Measurements from ENCODE around the gene IFNA2.
A peak's percentile ranks its signal among the peaks of the same experiment; 100 is the strongest.

IFNA2 gene

DNA sequence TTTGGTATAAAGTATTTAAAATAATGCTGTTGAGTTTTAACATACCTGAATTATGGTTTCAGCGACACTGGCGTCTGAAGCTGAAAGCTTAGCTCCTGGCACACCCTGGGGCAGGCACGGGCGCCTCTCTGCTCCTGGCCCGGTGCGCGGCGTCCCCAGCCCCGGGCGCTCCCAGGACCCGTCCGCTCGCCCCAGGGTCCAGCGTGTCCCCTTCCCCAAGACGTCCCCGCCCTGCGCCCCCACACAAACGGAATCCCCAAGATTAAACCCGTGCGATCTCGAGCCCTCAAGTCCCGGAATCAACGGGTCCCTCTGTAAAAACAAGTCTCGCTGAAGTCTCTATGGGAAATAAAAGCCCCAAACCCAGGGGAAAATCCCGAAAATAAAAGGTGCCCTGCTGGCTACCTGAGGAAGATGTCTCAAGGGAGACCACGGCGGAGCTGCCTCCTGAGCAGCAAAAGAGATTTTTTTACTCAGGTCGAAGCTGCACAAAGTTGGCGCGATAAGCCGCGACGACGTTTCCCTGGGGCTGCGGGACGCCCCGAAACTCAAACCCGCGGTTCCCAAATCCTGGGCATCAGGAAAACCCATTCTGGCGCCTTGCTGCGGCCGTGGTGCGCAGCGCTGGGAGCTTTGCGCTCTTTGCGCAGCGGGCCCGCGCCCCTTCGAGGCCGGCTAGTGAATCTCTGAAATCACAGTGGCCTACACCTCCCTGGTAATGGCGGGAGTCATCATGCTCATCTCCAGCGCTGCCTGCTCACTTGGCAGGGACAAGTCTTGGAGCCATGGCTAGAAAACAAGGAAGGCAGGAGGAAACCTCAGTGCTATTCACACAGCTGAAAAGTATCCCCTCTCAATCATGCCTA is 17.4 kb upstream of the IFNA2 start:
- no peak overlapping the region for H3K4me3 ChIP-seq (ENCODE audit: low read depth, low read length)
- TF ChIP-seq, protein P1, sequence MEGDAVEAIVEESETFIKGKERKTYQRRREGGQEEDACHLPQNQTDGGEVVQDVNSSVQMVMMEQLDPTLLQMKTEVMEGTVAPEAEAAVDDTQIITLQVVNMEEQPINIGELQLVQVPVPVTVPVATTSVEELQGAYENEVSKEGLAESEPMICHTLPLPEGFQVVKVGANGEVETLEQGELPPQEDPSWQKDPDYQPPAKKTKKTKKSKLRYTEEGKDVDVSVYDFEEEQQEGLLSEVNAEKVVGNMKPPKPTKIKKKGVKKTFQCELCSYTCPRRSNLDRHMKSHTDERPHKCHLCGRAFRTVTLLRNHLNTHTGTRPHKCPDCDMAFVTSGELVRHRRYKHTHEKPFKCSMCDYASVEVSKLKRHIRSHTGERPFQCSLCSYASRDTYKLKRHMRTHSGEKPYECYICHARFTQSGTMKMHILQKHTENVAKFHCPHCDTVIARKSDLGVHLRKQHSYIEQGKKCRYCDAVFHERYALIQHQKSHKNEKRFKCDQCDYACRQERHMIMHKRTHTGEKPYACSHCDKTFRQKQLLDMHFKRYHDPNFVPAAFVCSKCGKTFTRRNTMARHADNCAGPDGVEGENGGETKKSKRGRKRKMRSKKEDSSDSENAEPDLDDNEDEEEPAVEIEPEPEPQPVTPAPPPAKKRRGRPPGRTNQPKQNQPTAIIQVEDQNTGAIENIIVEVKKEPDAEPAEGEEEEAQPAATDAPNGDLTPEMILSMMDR (IDR thresholded peaks at IDR 0.05; ENCODE audit: low read depth, low read length) = no peak

DNA sequence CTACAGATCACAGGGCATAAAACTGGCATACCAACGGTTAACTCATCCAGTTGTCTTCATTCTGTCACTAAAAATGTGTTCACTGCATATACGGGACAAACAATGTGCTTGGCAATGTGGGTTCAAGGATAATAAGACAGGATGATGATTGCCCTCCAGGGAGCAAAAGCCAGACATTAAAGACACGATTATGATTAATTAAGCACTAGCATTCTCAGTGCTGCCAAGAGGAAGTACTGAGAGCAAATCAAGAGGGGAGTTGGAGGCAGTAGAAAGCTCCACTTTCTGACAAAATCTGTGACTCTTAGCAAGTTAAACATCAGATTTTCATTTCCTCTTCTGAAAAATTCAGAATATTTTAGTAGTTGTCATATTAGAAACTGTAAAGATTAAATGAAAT is 14.8 kb upstream of the IFNA2 start:
- TF ChIP-seq, protein P1 (IDR thresholded peaks at IDR 0.05; ENCODE audit: low read depth, low read length) = no peak
- H3K4me3 ChIP-seq (ENCODE audit: low read depth, low read length) = no peak overlapping the region

DNA sequence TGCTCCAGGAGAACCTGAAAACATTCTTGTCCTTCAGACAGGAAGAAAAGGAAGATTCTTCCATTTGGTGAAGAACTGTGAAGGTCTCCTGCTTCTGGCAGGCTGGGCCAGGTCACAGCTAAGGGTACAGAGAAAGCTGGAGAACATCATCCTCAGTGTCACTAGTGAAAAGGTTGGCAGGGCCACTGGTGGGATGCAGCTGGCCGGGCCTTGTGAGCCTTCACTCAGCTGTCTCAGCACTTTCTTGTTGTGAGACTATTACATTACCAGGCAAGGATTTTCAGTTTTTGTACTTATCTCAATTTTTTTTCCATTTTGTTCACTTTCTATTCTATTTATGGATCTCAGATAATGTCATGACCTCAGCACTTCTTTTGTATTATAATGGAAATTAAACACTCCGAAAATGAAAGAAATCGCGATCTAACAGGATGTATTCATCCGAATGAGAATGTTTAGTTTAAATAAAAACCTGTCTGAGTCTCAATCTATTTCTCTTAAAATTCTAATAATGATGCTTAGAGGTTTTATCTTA is 13.8 kb upstream of the IFNA2 start:
- H3K4me3 ChIP-seq (ENCODE audit: low read depth, low read length) = no peak overlapping the region
- TF ChIP-seq, protein P1 (IDR thresholded peaks at IDR 0.05; ENCODE audit: low read depth, low read length) = no peak

DNA sequence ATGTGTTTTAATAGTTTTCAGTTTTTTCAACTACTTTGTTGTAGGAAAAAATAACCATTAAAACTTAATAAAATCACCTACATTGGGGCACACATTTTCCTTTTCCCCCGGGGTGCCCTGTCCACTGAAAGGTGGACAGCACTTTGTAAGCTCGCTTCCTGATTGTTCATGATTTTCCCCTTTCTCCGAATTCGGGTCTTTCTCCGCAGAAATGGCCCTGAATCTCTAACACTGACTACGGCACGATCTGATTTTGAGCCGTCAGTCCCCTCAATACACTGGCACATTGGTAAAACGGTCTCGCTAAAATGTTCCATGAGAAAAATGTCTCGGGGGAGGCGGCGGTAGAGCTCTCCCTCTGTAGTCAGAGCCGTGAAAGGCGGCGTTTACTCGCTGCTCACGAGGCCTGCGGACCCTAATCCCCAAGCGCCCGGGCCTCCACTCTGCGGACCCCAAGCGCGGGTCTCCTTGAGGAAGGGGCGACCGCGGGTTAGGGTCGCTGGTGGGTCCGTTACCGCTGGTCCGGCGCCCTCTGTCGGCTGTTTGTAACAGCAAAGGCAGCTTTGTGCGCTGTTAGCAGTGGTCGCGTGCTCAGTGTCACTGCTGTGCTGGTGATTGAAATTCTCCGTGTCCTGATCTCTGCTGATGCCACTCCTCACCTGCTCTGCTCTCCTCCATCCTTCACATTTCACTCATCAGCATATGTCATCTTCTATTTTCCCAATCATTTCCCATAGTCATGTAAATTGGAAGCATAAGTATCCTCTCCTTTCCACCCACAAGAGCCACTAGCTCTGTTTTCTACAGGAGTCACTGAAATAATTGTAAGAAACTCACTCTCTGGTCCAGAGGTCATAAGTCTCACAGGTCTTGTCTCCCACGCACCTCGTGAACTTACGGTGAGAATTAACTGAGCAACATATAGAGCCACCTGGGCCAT is 10.8 kb upstream of the IFNA2 start:
- TF ChIP-seq, protein P1 (IDR thresholded peaks at IDR 0.05; ENCODE audit: low read depth, low read length) = peak; percentile 74
- peak overlapping the region; percentile 57 for H3K4me3 ChIP-seq (ENCODE audit: low read depth, low read length)

DNA sequence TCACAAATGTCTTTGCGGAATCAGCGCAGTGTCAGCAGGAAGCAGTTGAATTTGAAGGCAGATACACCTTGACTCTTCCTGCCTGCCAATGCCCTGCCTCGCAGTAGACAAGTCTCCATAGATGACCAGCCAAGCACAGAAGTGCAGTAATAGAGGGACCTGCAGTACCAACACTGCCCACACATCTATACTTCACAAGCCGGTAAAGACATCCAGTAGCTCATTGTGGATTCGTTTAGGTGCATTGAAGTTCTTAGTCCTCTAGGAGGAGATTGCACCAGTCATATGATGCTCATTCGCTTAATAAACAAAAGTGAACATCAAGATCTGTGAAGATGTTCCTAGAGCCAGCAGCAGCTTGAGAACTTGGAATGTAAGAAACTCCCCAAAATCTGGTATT is 7.1 kb upstream of the IFNA2 start:
- TF ChIP-seq, protein P1 (IDR thresholded peaks at IDR 0.05; ENCODE audit: low read depth, low read length) = 0 out of 2 replicates have a peak, but pooled peaks have one; percentile 10
- H3K4me3 ChIP-seq (ENCODE audit: low read depth, low read length) = no peak overlapping the region

DNA sequence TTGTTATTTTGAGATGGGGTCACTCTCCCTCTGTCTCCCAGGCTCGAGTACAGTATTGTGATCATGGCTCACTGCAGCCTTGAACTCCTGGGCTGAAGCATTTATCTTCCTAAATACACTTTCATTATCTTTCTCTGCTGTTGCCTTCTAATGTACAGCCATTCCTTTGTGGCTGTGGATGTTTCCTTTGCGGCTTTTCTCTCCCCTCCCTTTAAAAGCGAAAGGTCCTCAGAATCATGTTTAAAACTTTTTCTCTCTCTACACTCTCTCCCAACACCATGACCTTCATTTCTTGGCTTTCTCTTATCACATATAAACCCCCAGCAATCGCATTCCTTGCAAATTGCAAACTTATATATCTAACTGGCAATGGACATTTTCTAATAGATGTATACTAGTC is 1.6 kb downstream of the IFNA2 start:
- TF ChIP-seq, protein P1 (IDR thresholded peaks at IDR 0.05; ENCODE audit: low read depth, low read length) = no peak

More for the DNA sequence above, 1.6 kb downstream of the IFNA2 start:
- H3K4me3 ChIP-seq (ENCODE audit: low read depth, low read length) = no peak overlapping the region

Data from WI38 (cell line).